ENCODE data around the gene GAS7.

The GAS7 gene

GRCh38 chr17:9874722-9875121 is 323.7 kb downstream of the GAS7 start:
- DNase-seq, result no peak

DNA sequence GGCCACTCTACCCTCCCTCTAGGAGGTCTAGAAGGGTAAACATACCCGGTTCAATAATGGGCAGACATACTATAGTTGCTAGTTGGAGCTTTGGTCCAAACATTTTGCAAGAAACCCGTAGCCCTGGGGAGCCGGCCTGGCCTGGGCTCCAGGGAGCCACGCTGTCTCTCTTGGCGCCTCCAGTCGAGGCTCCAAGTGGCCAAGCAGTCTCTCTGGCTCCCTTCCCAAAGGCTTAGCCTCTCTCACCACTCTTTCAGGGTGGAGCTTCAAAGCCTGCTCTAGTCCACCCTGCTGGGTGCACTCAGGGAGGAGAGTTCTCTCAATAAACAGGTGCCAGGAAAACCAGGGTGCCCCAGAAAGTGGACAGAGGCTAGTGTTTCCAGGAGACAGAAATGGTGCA is 325.6 kb downstream of the GAS7 start:
- no peak for DNase-seq

GRCh38 chr17:9868552-9868951 is 329.9 kb downstream of the GAS7 start:
- DNase-seq, result no peak

- no peak for DNase-seq
Measured at GRCh38 chr17:9865586-9865985, 332.8 kb downstream of the GAS7 start.

- DNase-seq, result no peak
Measured at GRCh38 chr17:9862949-9863348, 335.5 kb downstream of the GAS7 start.

- DNase-seq, result no peak
Measured at GRCh38 chr17:9862220-9862619, 336.2 kb downstream of the GAS7 start.

- DNase-seq, result no peak
Measured at GRCh38 chr17:9860851-9861250, 337.6 kb downstream of the GAS7 start.

Data from CD4-positive, alpha-beta T cell treated with Interleukin-1 beta for 1 hour (primary cell).